Measurements from ENCODE around the gene TFF2.
A peak's percentile ranks its signal among the peaks of the same experiment; 100 is the strongest.

TFF2 gene

DNA sequence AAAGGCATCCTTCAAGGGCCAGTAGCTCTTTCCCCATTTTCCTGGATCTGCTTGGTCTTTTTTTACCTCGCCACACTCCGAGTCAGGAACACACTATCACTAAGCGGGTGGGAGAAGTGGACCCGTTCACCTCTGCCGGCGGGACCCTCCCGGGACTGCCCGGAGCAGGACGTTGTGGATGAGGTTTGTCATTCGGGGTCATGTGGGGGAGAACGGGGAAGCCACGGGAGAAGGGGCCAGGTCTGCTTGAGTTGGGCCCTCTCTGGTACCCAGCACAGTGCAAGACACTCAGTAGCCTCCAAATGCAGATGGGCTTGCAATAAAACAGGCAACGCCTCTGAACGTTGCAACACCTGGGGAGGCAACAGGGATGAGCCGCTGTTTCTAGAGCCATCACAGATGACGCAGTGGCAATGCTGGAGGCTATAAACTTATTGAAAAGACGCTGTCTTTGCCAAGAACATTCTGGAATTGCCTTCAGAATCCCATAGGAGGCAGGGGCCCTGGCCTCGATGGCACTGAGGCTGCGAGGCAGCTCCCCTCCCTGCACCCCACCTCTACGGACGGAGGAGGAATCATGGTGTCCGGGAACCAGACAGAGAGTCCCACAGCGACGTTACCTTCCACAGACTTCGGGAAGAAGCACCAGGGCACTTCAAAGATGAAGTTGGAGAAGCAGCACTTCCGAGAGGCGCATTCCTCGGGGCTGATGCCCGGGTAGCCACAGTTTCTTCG lies 3.8 kb downstream of the TFF2 start:
- DNase-seq (ENCODE audit: low spot score) = no peak

DNA sequence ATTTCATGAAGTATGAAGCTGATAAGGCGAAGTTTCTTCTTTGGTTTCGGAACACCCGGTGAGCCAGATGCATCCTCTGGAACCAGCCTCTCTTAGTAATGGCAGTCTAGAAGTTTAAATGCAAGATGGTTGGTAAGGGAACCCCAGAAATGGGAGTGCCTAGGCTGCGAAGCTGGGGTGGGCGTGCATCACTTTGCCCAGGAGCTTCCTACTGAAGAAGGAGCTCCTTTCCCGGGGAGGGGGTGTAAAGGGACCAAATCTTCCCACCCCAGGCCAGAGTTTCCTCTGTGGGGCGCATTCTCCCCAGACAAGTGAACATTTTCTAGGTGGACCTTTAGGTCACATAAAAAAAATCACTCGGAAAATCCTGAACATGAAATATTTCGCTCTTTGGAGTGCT lies 4.4 kb downstream of the TFF2 start:
- no peak for DNase-seq (ENCODE audit: low spot score)

DNA sequence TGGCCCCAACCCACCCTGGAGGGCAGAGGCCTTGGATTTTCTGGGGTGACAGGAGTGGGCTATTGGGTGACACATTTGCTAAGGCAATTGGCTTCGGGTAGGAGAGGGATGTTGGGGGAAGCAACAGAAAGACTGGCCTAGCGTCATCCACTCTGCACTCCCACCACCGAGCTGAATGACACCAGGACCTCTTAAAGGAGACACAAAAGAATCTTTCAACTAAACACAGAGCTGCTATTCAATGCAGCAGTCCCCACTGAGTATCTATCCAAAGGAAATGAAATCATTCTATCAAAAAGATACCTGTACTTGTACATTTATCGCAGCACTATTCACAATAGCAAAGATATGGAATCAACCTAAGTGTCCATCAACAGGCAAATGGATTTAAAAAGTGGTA lies 6.2 kb downstream of the TFF2 start:
- DNase-seq (ENCODE audit: low spot score) = no peak

DNA sequence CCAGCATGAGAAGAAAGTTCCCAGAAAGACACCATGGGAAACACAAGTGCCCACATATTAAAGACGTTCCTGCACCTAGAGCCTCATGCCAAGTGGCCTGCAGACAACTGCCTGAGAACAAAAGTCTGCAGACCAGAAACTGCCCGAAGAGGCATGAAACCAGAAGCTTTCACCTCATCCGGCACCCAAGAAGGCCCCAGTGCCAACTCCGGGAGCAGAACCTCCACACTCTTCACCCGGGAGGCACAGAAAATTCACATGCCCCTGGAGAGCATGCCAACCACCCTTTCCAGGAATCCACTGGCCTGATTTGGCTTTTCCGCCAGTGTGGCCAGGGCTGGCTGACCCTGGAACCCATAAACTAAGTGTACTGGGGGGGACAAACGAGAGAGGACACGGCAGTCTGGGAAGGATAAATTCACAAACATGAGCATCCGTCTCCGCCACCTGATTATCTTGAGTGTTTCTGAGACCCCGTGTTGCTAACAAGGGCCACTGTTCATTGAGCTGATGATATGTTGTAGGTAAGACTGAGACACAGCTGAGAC lies 6.8 kb downstream of the TFF2 start:
- DNase-seq (ENCODE audit: low spot score) = no peak

DNA sequence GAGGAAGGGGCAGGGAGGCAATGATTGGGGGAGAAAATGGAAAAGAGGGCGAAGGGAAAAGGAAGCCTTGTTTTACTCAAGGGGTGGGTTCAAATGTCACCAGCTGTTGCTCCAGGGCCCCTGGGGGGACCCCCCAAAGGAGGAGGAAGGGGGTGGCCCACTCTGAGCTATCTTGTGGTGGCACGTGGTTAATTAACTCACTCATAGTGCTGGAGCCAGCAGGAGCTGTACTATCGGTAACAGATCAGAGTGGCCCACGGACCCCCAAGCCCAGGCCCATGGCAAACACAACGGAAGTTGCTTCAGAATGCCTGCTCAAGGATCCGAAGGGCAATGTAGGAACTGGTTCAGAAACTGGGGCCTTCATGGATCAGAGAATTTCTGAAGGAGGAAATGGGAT lies 7.2 kb downstream of the TFF2 start:
- no peak for DNase-seq (ENCODE audit: low spot score)

DNA sequence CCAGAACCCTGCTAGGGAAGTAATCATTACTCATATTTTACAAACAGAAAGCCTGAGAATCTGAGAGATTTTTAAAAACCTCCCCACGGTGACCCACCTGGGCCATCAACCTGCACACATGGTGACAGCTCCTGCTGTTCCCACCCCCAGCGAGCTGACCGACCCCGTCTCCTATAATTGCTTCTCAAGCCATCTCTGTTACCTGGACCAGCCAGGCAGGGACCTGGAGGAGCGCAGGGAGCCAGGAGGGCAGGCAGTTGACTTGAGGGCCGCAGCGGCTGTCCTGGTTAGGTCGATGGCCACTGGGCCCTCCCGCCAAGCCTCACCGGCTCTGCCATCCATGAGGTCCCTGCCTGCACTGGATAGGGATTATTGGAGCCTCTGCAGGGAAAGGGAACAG lies 7.7 kb downstream of the TFF2 start:
- no peak for DNase-seq (ENCODE audit: low spot score)

DNA sequence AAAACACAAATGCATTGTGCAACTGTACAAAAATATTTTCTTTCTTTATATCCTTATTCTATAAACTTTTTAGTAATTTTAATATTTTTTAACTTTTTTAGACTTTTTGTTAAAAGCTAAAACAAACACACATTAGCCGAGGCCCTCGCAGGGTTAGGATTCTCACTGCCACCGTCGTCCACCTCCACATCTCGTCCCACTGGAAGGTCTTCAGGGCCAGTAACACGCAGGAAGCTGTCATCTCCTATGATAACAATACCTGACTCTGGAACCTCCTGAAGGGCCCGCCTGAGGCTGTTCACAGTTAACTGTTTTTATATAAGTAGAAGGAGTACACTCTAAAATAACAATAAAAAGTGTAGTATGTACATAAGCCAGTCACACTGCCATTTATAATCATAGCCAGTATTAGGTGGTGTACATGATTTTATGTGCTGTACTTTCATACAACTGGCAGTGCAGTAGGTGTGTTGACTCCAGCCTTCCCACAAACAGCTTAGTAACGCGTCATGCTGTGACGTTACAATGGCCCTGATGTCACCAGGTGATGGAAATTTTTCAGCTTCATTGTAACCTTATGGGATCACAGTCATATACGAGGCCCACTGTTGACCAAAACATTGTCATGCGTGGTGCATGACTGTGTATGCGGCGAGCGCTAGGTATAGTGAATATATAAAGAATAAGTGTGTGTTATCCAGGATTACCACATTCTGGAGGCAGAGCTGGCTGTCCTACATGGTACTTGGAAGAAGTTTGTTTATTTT lies 8.8 kb downstream of the TFF2 start:
- no peak for DNase-seq (ENCODE audit: low spot score)

DNA sequence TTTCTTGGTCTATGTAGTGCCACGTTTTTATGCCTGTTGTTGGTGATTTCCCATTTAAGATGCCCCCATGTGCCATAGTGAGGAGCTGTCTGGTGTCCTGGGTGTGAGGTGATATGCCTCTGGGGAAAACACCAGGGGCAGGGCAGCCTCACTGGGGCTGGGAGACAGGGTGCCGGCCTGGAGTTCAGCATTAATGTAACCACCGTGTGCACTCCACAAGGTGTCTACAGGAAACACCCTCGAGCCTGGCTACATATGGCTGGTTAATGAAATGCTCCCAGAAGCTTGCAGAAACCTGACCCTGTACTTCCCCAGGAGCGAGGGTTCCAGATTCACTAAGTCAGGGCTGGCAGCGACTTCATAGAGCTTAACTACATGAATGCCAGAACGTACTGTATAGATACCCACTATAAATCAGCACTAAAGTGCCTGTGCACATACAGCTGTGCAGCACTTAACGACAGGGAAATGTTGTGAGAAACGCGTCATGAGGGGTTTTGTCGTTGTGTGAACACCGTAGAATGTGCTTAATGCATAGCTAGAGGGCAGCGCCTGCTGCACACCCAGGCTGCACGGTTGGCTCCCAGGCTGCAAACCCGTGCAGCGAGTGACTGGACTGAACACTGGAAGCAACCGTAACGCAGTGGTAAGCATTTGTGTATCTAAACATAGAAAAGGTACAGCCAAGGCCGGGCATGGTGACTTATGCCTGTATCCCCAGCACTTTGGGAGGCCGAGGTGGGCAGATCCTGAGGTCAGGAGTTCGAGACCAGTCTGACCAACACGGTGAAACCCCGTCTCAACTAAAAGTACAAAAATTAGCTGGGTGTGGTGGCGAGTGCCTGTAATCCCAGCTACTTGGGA lies 10.4 kb downstream of the TFF2 start:
- no peak for DNase-seq (ENCODE audit: low spot score)

DNA sequence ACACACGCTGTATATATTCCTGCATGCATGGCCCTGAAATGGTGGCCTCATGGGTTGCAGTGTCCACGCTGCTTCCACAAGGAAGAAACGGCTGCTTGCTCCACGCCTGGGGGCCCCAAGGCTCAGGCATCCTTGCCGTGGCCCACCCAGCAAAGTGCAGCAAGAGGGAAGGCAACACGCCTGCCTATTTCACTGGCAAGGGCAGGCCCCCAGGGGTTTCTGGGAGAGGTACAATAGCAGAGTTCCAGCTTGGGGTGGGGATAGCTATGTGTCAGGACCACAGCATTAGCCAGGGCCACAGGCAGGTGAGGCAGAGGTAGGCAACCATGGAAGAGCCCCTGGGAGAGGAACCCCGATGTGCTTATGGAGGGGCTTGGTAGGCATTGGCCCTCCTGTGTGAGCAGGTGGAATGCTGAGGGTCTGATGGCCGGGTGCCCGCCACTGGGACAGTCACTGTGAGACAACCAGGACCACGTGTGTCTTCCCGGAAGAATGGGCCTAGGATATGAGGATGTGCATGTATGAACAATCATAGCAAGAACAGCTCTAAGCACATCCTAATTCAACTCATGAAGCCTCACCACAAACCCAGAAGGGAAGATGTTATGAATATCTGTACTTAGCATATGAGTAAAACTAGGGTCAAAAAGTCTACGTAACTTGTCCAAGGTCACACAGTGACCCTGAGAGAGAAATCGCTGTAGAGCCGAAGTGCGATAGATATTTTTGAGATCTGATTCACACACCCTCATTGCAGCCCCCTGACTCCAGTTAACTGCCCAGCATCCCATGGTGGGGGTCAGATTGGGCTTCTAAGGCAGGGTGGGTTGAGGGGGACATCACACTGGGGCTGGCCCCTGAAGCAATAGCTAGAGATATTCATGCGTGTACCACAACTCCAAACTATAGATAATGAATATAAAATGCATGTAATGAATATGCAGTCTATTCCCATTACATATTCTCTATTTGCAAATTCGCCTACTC lies 11.8 kb downstream of the TFF2 start:
- DNase-seq (ENCODE audit: low spot score) = no peak

DNA sequence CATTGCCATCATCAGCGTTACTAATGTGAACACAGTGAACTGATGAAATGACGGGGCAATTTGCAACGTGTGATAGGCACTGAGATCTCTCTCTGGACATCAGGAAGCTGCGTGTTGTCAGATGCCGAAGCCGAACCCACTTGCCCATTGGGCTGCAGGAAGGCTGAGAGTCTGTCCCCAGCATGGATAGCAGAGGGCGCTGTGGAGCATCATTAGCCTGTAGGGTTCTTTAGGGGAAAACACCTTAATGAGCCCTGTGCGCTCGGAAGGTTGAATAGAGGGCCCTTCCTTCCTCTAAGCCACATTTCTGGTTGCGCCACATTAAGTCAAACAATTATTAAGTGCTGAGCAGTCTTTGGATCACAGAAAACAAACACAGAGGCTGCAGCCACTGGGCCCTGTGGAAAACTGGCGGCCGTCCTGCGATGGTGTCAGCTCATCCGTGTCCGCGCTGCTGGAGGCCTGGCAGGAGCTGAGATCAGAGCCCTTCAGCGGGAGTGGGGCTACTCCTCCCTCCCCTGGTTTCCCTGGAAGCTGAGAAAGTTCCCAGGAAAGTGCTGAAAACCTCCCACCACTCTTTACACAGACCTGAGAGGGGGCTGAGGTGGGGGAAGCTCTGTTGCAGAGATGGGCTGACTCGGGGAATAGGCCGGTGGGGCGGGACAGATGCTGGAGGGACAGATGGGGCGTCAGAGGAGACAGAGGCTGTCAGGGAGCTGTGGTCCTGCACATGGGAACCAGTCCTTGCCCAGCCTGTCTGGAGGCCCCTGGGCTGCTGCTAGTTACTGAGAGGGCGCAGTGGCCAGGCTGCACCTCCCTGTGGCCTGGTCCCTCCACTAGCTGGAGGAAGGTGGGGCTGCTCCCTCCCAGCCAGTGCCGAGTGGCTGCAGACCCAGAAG lies 12.7 kb downstream of the TFF2 start:
- DNase-seq (ENCODE audit: low spot score) = peak; percentile 84

DNA sequence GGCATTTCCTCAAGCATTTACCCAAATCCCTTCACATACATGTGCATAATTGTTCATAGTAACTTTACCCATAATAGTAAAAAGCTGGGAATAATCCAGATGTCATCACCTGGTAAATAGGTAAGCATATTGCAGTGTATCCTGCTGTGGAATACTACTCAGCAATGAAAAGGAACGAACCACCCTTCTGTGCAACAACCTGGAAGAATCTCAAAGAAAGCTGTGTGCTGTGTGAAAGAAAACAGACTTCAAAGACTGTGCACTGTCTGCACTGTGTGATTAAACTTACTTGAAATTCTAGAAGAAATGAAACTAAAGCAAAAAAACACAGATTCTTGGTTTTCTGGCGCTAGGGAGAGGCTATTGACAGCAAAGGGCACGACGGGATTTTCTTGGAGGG lies 13.5 kb downstream of the TFF2 start:
- no peak for DNase-seq (ENCODE audit: low spot score)

DNA sequence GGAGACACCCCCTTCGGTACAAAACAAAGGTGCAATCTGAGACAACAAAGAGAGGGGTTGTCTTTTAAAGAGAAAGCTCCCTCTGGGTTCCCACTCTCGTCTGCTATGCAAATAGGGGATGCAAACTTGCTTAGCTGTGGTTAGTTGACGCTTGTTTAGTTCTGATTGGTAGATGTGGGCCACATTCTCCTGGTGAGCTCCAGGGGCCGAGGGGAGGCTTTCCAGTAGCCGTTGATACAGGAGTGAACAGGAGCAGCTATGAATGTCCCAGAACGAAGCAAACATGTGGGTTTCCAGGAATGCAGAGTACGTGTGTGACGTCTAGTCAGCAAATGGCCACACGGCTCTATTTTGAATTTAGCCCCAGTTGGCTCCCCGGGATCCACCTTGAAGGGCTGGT lies 14.7 kb downstream of the TFF2 start:
- no peak for DNase-seq (ENCODE audit: low spot score)

DNA sequence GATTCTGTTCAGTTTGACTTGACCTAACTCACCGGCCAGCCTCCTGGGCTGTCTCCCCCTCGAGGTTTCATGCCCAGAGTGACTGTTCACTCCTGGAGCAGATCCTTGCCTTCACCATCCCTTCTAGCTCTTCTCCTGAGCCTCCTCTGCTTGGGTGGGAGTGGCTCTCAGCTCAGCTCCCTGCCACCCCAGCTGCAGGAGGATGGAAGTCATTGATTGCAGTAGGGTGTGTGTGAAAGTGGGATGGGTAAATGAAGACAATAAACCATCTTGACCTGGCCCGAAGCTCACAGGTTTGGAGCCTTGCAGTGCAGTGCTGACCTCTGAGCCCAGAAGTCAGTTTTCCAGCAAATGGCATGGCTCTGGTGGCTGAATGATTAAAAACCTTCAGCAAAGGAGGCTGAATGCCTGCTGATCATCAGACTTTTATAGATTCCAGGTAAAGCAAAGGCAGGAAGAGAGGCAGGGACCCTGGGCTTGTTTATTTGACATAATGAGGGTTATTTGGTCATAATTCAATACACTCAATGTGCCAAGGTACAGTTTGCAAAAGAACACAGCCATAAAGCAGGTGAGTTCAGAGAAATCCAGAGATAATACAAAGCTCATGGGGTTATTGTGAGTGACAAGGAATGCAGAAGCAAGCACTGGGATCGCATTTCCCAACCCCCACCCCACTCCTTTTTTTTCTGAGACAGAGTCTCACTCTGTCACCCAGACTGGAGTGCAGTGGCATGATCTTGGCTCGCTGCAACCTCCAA lies 18.1 kb downstream of the TFF2 start:
- DNase-seq (ENCODE audit: low spot score) = peak; percentile 4

DNA sequence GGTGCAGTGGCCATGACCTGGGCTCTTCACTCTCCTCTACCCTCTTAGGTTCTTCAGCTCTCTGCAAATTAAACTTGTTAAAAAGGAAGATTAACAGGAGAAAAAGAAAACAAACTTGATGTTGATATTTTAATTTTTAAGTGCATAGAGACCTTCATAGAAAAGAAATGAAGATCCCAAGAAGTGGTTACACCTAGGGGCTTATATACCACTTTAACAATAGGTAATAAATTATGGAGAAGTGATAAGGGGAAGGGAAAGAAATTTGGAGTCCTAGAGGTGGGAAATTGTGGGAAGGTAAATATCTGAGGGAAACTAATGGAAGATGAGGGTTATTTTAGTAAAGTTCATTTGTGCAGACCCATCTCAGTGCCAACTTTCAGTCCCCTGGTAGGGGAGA lies 19.1 kb downstream of the TFF2 start:
- DNase-seq (ENCODE audit: low spot score) = no peak

DNA sequence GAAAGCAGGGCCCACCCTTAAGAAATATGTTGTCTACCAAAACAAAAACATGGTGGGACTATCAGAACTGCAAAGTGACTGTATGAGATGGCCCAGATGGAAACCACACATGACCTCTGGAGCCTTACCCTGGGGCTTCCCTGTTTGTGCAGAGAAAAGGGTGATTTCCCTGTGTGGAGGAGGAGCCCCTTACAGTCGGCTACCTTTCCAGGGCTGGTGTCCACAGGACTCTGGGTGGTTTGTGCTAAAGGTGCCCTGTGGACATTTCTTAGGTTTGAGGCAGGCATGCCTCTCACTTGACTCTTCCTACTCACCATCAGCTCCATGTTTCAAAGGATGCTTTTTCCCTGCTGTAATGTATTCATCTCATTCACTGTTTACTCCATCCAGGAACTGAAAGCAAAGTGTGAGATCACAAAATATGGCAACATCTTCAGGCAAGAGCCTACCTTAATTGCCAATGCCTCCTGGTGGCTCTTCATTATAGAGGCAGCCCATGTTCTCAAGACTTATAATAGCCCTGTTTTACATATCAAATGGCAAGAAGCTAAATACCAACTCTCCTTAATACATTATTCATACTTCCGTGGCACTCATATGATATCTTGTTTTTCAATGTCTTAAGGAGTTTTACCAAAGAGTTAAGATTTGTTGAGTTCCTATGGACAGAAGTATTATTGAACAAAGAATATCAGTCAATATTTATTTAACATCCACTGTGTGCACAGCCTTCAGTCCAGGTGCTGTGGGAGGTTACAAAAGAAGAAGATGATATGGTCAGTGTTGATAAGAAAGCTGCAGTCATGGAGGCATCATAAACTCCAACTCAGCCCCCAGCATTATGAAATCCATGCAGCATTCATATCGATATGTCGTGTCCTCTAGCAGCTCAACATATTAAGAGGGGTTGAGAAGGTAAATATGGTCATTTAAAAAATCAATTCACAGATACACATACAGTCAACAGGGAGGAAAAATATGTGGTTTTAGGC lies 20.1 kb downstream of the TFF2 start:
- DNase-seq (ENCODE audit: low spot score) = peak; percentile 5

DNA sequence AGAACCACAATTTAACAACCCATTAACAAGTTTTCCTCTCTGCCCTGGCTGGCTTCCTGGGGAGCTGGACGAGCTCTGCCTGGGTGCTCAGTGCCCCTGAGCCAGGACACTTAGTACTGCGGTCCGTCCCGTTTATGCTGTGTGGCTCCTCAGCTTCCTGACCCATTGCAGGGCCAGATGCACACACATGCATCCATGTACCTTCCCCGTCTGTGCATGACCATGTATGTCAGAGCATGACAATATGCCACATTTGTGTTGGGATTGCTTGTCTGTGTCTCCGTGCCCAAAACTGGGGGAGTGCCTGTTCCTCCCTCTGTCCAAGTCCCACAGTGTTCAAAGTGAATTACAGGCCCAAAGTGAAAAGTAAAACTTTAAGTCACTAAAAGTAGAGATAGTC lies 25.9 kb downstream of the TFF2 start:
- no peak for DNase-seq (ENCODE audit: low spot score)

DNA sequence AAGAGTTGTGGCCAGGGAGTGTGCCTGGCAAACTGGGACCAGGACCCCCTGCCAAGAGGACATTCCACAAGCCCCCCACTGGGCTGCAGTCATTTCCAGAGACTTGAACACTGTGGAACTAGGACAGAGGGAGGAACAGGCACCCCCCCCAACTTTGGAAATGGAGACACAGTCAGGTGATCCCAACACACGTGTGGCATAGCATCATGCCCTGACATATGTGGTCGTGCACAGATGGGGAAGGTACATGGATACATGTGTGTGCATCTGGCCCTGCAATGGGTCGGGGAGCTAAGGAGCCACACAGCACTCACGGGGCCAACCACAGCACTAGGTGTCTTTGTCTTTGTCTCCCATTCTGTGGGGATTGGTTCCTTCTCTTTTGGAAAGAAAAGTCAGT lies 28.9 kb downstream of the TFF2 start:
- no peak for DNase-seq (ENCODE audit: low spot score)

DNA sequence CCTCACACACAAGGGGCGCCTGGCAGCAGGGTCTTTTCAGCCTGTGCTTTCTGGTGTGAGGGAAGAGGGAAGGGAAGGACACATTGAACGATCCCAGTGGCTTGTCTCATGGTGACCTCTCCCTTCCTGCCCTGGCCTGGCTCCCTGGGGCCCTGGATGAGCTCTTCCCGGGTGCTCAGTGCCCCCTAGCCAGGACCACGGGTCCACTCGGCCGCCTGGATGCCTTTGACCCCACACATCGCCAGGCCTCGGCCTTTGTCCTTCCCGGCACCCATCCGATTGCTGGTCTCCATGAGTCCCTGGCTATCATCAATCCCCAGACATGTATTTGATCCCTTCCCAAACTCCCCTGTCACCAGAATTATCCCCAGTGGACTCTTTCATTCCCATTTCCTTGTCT lies 29.6 kb downstream of the TFF2 start:
- DNase-seq (ENCODE audit: low spot score) = peak; percentile 34

All from ecto neural progenitor cell (in vitro differentiated cells).